ENCODE results near the gene TXNDC11.
A peak's percentile ranks its signal among the peaks of the same experiment; 100 is the strongest.

Gene TXNDC11

DNA sequence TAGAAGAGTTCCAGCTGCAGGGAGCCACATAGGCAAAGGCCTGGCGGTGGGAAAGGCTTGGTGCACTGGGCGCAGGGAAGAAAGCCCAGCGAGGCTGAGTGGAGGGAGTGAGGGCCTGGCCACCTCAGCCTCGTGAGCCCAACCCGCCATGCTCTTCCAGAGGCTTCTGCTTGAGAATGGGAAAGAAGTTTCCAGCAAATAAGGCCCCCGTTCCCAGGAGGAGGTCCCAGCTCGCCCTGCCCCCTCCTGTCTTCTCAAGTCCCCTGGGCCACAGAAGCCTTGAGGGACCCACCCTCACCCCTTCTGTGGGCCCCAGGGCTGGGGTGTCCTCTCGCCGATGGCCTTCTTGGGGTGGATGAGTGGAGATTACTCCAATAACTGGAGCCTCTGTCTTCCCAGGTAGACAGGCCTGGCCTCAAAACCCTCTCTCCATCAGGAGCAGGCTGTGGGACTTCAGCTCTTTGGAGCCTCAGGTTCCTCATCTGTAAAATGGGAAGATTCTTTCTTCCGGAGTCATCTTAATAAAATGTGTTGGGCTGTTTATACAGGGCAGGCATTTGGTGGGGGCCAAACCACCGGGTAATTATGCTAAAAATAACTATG is 75.3 kb downstream of the TXNDC11 start:
- Histone ChIP-seq H3K23ac (ENCODE audit: low read length) (no peak overlapping the region), H2AFZ (ENCODE audit: insufficient read depth, low read length, poor library complexity) (peak overlapping the region; percentile 84), H3K9me3 (ENCODE audit: insufficient read depth, low read depth, low read length) (peaks cover 4% of the 10 kb centered on the region), H2AK5ac (ENCODE audit: low read length) (no peak overlapping the region), H4K12ac (ENCODE audit: low read depth, low read length) (no peak overlapping the region), H3K14ac (ENCODE audit: low read length) (no peak overlapping the region), H2BK120ac (ENCODE audit: insufficient read depth, low read length, poor library complexity) (no peak overlapping the region), H2BK5ac (ENCODE audit: low read depth, low read length, poor library complexity) (no peak overlapping the region), H4K91ac (ENCODE audit: low read depth, low read length) (no peak overlapping the region), H2BK12ac (ENCODE audit: low read length) (no peak overlapping the region), H3K4ac (ENCODE audit: low read depth, low read length) (no peak overlapping the region), H3K4me1 (ENCODE audit: control insufficient read depth in 1 of 2, insufficient read depth in 2 of 2, low read length in 2 of 2) (peaks cover 5 to 15% of the 10 kb centered on the region in 2 experiments), H3K79me1 (ENCODE audit: low read length) (peaks cover 6% of the 10 kb centered on the region), H3K4me3 (ENCODE audit: low read depth, low read length) (no peak overlapping the region), H3K18ac (ENCODE audit: low read length) (no peak overlapping the region), H3K9ac (ENCODE audit: low read length) (no peak overlapping the region), H3K36me3 (ENCODE audit: control insufficient read depth in 1 of 2, insufficient read depth in 2 of 2, low read length in 2 of 2) (peaks cover 2% of the 10 kb centered on the region in 2 experiments), H3K27me3 (ENCODE audit: insufficient read depth, low read length) (no peaks in the 10 kb centered on the region), H3K4me2 (ENCODE audit: low read length) (peak overlapping the region; percentile 84), H4K8ac (ENCODE audit: low read depth, low read length) (no peak overlapping the region), H3K27ac (ENCODE audit: low read depth, low read length) (no peak overlapping the region), H3K79me2 (ENCODE audit: control insufficient read depth, insufficient read depth, low read length, poor library complexity) (peaks cover 13% of the 10 kb centered on the region)
- no CpG with 5 or more reads among the region's 11 CpGs for WGBS (ENCODE audit: extremely low coverage, insufficient coverage, insufficient read length)
- DNase-seq = no peak

DNA sequence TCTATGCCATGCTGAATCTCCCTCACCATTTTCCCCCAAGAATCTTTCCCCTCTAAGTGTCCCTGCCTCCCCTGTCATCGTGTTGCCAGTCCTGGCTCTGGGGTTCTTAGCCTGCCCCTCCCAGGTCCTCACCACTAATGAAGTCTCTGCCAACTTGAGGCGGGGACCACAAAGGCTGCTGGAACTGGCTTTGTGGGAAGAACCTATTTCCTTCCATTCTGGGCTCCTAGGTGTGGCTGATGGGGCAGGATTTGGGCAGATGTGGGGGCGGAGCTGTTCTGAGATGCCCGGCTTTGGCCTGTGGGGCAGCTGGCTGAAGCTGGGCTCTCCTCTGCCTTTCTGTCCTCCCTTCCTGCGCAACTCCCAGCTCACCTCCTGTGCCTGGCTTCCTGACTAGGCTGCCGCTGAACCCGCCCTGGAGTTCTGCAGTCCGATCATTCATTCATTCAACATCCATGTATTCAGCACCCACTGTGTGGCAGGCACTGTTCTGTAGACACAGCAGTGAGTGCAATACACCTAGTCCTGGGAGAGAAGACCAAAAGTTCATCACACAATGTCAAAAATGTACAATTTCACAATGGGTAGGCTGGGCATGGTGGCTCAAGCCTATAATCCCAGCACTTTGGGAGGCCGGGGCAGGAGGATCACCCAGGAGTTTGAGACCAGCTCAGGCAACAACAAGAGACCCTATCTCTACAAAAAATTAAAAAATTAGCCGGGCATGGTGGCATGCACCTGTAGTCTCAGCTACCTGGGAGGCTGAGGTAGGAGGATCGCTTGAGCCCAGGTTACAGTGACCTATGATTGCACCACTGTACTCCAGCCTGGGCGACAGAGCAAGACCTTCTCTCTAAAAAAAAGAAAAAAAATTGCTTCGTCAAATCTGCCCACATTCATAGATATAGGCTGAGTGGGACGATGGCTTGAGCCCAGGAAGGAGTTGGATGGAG is 76.3 kb downstream of the TXNDC11 start:
- no peak overlapping the region for H2BK12ac ChIP-seq (ENCODE audit: low read length)
- WGBS (ENCODE audit: extremely low coverage, insufficient coverage, insufficient read length) = no CpG with 5 or more reads among the region's 14 CpGs
- peaks cover 9% of the 10 kb centered on the region for H3K79me2 ChIP-seq (ENCODE audit: control insufficient read depth, insufficient read depth, low read length, poor library complexity)
- no peak overlapping the region for H2BK120ac ChIP-seq (ENCODE audit: insufficient read depth, low read length, poor library complexity)
- H4K8ac ChIP-seq (ENCODE audit: low read depth, low read length) = no peak overlapping the region
- H3K4ac ChIP-seq (ENCODE audit: low read depth, low read length) = no peak overlapping the region
- no peak overlapping the region for H2BK5ac ChIP-seq (ENCODE audit: low read depth, low read length, poor library complexity)
- H3K14ac ChIP-seq (ENCODE audit: low read length) = no peak overlapping the region
- peaks cover 5 to 12% of the 10 kb centered on the region in 2 experiments for H3K4me1 ChIP-seq (ENCODE audit: control insufficient read depth in 1 of 2, insufficient read depth in 2 of 2, low read length in 2 of 2)
- H3K9me3 ChIP-seq (ENCODE audit: insufficient read depth, low read depth, low read length) = peaks cover 4% of the 10 kb centered on the region
- H4K12ac ChIP-seq (ENCODE audit: low read depth, low read length) = no peak overlapping the region
- H4K91ac ChIP-seq (ENCODE audit: low read depth, low read length) = no peak overlapping the region
- H3K4me2 ChIP-seq (ENCODE audit: low read length) = no peak overlapping the region
- H2AFZ ChIP-seq (ENCODE audit: insufficient read depth, low read length, poor library complexity) = no peak overlapping the region
- H3K27me3 ChIP-seq (ENCODE audit: insufficient read depth, low read length) = no peaks in the 10 kb centered on the region
- no peak overlapping the region for H3K4me3 ChIP-seq (ENCODE audit: low read depth, low read length)
- peaks cover 6% of the 10 kb centered on the region for H3K79me1 ChIP-seq (ENCODE audit: low read length)
- H2AK5ac ChIP-seq (ENCODE audit: low read length) = no peak overlapping the region
- H3K9ac ChIP-seq (ENCODE audit: low read length) = no peak overlapping the region
- H3K23ac ChIP-seq (ENCODE audit: low read length) = no peak overlapping the region
- no peak overlapping the region for H3K27ac ChIP-seq (ENCODE audit: low read depth, low read length)
- H3K18ac ChIP-seq (ENCODE audit: low read length) = no peak overlapping the region
- H3K36me3 ChIP-seq (ENCODE audit: control insufficient read depth in 1 of 2, insufficient read depth in 2 of 2, low read length in 2 of 2) = peaks cover 0 to 2% of the 10 kb centered on the region in 2 experiments
- DNase-seq = no peak

DNA sequence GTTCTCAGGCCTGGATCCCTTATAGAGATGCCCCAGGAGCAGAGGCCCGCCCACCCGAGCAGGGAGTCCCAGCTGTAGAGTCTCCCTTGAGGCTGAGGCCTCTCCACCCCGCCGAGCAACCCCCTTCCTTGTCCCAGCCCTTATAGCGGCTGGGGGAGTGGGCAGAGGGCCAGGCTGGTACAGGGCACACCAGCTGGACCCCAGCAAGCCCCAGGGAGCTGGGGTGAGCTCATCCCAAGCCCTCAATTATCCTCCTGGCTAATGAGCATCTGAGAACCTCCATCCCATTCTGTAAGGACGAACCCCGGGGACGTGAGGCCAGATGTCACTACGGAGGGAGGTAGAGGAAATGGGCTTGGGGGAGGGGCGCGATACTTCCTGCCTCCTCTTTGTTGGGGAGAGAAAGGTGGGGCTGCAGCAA is 77.6 kb downstream of the TXNDC11 start:
- Histone ChIP-seq H2BK120ac (ENCODE audit: insufficient read depth, low read length, poor library complexity) (no peak overlapping the region), H3K27ac (ENCODE audit: low read depth, low read length) (no peak overlapping the region), H3K18ac (ENCODE audit: low read length) (no peak overlapping the region), H2AFZ (ENCODE audit: insufficient read depth, low read length, poor library complexity) (no peak overlapping the region), H4K8ac (ENCODE audit: low read depth, low read length) (no peak overlapping the region), H3K9ac (ENCODE audit: low read length) (no peak overlapping the region), H3K4me1 (ENCODE audit: control insufficient read depth in 1 of 2, insufficient read depth in 2 of 2, low read length in 2 of 2) (peaks cover 3 to 9% of the 10 kb centered on the region in 2 experiments), H2BK12ac (ENCODE audit: low read length) (no peak overlapping the region), H3K4me2 (ENCODE audit: low read length) (no peak overlapping the region), H3K14ac (ENCODE audit: low read length) (no peak overlapping the region), H3K79me1 (ENCODE audit: low read length) (peaks cover 6% of the 10 kb centered on the region), H2BK5ac (ENCODE audit: low read depth, low read length, poor library complexity) (no peak overlapping the region), H3K79me2 (ENCODE audit: control insufficient read depth, insufficient read depth, low read length, poor library complexity) (peaks cover 9% of the 10 kb centered on the region), H4K91ac (ENCODE audit: low read depth, low read length) (no peak overlapping the region), H3K36me3 (ENCODE audit: control insufficient read depth in 1 of 2, insufficient read depth in 2 of 2, low read length in 2 of 2) (no peaks in the 10 kb centered on the region), H3K27me3 (ENCODE audit: insufficient read depth, low read length) (no peaks in the 10 kb centered on the region), H3K4ac (ENCODE audit: low read depth, low read length) (no peak overlapping the region), H3K4me3 (ENCODE audit: low read depth, low read length) (no peak overlapping the region), H3K23ac (ENCODE audit: low read length) (no peak overlapping the region), H3K9me3 (ENCODE audit: insufficient read depth, low read depth, low read length) (peaks cover 4% of the 10 kb centered on the region), H2AK5ac (ENCODE audit: low read length) (no peak overlapping the region), H4K12ac (ENCODE audit: low read depth, low read length) (no peak overlapping the region)
- DNase-seq = no peak
- WGBS (ENCODE audit: extremely low coverage, insufficient coverage, insufficient read length) = no CpG with 5 or more reads among the region's 11 CpGs

DNA sequence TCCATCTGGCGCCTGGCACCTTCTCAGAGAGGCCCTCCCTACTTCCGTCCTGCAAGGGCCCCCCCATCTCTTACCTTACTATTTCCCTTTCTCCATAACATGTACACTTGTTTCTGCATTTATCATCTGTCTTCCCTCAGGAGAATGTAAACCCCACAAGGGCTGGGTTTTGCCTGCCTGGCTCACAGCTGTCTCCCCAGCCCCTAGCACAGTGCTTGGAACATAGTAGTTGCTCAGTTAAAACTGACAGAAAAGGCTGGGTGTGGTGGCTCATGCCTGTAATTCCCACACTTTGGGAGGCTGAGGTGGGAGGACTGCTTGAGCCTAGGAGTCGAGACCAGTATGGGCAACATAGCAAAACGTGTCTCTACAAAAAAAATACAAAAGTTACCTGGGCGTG is 80.1 kb downstream of the TXNDC11 start:
- Histone ChIP-seq H2AK5ac (ENCODE audit: low read length) (no peak overlapping the region), H3K9me3 (ENCODE audit: insufficient read depth, low read depth, low read length) (no peaks in the 10 kb centered on the region), H3K79me1 (ENCODE audit: low read length) (peaks cover 3% of the 10 kb centered on the region), H3K4me2 (ENCODE audit: low read length) (no peak overlapping the region), H3K36me3 (ENCODE audit: control insufficient read depth in 1 of 2, insufficient read depth in 2 of 2, low read length in 2 of 2) (no peaks in the 10 kb centered on the region), H4K91ac (ENCODE audit: low read depth, low read length) (no peak overlapping the region), H4K12ac (ENCODE audit: low read depth, low read length) (no peak overlapping the region), H3K4ac (ENCODE audit: low read depth, low read length) (no peak overlapping the region), H3K4me1 (ENCODE audit: control insufficient read depth in 1 of 2, insufficient read depth in 2 of 2, low read length in 2 of 2) (peaks cover 6 to 8% of the 10 kb centered on the region in 2 experiments), H3K27me3 (ENCODE audit: insufficient read depth, low read length) (no peaks in the 10 kb centered on the region), H3K18ac (ENCODE audit: low read length) (no peak overlapping the region), H3K79me2 (ENCODE audit: control insufficient read depth, insufficient read depth, low read length, poor library complexity) (no peaks in the 10 kb centered on the region), H2AFZ (ENCODE audit: insufficient read depth, low read length, poor library complexity) (no peak overlapping the region), H4K8ac (ENCODE audit: low read depth, low read length) (no peak overlapping the region), H3K23ac (ENCODE audit: low read length) (no peak overlapping the region), H2BK120ac (ENCODE audit: insufficient read depth, low read length, poor library complexity) (no peak overlapping the region), H2BK5ac (ENCODE audit: low read depth, low read length, poor library complexity) (no peak overlapping the region), H3K9ac (ENCODE audit: low read length) (no peak overlapping the region), H3K27ac (ENCODE audit: low read depth, low read length) (no peak overlapping the region), H3K4me3 (ENCODE audit: low read depth, low read length) (no peak overlapping the region), H3K14ac (ENCODE audit: low read length) (no peak overlapping the region), H2BK12ac (ENCODE audit: low read length) (no peak overlapping the region)
- DNase-seq = no peak
- WGBS (ENCODE audit: extremely low coverage, insufficient coverage, insufficient read length) = no CpG with 5 or more reads among the region's 5 CpGs
